NCI-H2029 treated with DMSO at 0.1 percent for 48 hours (cell line): ENCODE results near the gene SPACA7.
"Not testable (repeated sequence)": the region's sequence is repeated elsewhere in the genome, so short reads cannot be mapped to it uniquely, and the experiment has no call there.

Experiments
- DNase-seq: peaks from one replicate; lab custom pipeline; 2025; lab: John Stamatoyannopoulos, UW

Gene SPACA7

DNA sequence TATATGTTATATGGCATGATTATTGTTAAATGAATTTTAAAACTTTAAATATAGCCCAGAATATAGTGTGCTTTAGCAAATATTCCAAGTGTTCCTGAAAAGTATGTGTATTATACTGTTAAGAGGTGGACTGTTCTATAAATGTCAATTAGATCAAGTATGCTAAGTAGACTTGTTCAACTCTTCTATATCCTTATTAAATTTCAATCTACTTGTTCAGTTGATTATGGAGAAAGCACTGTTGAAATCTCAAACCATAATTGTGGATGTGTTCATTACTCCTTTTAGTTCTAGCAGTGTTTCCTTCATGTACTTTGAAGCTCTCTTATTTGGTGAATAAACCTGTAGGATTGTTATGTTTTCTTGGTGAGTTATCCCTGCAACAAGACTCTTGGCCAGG, 52.5 kb downstream of the SPACA7 start:
- no peak for DNase-seq

DNA sequence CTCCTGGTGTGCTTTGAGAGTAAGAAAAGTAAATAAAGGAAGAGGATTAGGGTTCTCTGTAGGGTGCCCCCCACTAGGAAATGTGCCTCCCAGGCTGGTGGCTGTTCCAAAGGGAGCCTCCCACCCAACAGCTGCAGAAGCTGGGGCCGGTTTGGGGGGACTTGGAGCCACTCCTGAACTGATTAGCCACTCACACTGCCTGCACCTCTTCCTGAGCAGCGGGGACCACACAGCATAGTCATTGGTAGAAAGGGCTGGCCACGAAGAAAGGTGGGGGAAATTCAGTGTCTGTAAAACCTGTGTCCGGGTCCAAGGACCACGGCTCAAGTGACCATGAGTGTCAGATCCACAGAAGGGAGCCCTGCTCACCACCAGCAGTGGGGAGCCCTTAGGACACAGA, 55.6 kb downstream of the SPACA7 start:
- no peak for DNase-seq

DNA sequence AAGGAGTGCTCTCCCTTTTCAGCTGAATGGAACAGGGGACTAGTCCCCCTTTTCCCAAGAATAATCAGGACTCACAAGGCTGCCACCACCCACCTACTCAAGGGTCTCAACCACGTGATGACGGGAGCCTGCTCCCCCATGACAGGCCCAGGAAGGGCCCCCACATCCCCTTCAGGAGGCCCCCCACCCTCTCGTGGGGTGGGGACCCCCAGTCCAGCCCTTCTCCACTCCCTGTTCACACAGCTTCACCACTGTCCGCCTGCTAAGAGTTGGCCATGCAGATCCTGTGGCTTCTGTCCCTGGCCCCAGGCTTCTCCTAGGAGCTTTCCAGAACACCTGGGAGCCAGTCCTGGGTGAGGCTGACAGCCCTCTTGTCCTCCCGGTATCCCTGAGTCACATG, 56.6 kb downstream of the SPACA7 start:
- DNase-seq: not testable (repeated sequence)

DNA sequence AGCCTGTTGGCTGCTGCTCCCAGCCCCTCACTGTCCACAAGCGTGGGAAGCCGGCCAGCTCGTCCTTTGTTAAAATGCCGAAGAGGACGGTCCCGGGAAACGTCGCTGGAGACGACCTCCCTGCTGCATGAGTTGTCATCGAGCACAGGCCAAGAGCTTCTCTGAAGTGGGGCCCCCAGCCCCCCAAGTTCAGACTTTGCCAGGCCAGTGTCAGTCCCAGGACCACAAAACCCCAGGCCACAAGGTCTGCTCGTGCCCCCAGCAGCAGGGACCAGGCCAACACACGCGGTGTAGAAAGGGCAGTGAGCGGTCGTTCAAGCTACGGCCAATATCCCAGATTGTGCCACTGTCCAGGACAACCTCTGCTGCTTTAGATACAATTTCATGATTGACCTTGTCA, 57.4 kb downstream of the SPACA7 start:
- DNase-seq: not testable (repeated sequence)

DNA sequence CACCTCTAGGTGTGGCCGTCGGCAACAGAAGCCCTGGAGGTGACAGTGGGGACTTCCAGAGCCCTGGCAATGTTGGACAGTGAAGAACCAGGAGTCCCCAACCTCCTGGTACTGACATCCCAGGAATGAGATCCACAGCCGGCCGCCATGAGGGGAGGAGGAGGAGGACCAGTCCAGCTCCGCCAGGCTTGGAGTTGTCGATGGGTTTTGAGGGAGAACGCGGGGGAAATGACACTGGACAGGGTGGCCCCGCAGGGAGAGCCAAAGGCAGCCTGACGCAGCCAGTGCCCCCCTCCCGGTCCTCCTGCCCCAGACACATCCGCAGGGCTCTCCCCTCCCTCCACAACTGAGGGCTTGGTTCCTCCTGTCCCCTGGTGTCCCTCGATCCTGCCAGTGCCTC, 57.9 kb downstream of the SPACA7 start:
- no peak for DNase-seq

DNA sequence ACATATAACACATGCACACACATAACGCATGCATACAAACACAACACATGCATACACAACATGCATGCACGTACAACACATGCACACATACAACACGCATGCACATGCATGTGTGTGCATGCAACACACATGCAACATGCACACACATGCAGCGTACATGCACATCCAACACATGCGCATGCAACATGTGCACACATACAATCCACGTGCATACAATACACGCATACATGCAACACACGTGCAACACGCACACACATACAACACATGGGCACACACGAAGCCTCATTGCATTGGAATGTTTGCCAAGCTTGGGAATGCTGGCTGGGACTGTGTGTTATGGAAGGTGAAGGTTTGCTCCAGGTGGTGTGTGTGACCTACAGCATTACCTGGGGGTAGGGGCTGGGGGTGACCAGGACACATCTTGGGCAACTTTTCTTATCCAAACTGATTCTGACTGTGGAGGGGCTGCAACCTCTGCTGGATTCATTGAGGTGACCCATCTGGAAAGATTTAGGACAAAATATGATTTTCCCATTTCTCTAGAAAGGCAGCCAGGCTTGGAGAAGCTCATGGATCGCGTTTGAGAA, 58.9 kb downstream of the SPACA7 start:
- DNase-seq: no peak

DNA sequence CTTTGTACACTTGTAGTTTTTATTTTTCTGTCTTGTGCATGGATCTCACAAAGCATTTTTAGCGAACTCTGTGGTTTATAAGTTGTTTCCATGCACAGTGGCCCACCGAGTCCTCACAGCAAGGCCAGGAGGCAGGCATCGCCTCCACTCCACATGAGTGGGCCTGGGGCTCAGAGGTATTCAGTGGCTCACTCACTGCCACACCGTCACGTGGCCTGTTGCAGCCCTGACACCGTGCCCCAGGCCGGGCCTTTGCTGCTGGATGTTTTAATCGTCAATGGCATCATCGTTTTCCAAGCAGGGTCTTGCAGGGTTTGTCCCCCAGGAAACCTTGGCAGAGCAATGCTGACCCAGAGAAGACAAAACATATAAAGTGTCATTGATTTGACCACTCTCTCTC, 59.8 kb downstream of the SPACA7 start:
- no peak for DNase-seq

DNA sequence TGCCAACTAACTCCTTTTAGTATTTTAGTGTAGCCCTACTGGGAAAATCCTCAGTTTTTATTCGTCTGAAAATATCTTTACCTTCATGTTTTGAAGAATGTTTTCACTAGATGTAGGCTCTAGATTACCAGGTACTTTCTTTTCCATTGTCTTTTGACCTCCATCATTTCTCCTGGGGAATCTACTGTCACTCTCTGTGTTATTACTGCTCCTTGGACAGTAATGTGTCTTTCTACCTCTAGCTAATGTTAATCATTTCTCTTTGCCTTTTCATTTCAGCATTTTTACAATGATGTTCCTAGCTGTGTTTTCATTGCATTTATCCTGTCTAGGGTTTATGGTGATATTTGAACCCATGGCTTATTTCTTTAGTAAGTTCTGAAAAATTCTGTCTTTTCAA, 61.9 kb downstream of the SPACA7 start:
- no peak for DNase-seq

DNA sequence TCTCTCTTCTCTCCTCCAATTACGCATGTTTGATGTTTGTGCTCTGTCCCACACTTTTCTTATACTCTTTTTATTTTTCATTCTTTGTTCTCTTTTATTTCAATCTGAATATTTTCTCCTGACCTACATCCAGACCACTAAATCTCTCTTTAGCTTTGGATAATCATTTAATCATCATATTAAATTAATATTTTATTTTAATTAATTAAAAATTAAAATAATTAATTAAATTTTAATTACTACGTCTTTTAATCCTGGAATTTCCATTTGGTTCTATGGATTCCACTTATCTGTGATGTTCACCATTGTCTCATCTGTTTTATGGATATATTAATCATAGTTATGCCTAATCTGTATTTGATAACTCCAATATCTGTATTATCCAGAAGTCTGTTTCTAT, 62.4 kb downstream of the SPACA7 start:
- DNase-seq: no peak

DNA sequence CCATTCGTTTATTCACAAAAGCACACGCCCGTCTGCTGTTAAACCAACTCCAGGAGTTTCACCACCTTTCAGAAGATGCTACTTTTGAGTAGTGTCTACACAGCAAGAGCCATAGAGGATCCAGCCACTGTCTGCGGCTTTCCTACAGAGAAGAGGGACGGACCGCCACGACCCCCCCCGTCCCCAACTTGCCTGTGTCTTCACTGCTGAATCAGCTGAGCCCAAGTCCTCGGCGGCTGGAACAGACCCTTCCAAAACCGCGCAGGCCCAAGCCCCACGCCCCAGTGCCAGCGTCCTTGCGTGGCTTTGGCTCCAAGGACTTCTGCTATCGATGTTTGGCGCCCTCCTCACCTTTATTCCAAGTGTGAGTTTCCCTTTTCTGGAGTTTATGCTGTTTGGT, 65.1 kb downstream of the SPACA7 start:
- DNase-seq: no peak

DNA sequence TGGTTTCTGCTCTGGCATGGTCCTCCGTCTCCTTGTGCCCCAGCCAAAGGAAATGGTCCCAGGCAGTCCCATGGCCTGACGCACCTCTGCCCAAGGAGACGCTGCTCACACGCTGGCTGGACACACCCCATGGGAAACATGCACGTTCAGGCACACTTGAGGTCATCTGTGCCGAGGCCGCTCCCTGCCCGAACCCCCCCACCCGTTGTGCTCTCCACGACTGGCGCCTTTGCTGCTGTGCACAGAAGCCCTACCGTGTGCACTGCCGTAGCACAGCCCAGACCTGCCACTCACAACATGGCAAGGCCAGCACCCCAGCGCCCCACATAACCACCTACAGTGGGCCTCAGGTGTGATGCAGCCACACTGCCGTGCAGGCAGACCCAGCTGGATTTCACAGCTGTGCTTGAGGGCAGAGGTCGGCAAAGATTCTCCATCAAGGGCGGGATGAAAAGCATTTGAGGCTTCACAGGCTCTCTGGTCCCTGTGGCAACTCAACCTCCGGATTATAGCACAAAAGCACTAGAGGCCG, 65.7 kb downstream of the SPACA7 start:
- no peak for DNase-seq

DNA sequence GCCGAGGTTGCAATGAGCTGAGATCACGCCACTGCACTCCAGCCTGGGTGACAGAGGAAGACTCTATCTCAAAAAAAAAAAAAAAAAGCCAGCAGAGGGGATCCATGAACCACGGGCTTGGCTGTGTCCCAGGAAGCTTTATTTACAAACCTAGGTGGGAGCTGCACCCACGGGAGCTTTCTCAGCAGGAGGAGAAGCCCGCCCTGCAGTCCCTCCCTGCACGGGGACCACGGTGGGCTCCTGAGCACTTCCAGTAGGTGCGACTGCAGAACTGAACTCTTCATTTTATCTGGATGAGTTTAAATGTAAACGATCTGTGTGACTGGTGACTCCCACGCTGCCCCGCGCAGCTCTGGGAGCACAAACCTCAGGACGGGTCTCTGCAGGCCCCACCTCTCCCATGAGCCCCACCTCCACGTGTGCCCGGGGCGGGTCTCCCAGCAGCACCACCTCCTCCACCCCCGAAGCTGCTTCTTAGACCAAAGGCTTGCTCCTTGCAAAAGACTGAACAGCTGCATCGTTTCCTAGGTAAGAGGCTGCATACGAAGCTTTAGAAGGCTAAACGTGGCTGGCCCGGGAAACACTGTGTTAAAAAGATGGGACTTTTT, 66.4 kb downstream of the SPACA7 start:
- no peak for DNase-seq

DNA sequence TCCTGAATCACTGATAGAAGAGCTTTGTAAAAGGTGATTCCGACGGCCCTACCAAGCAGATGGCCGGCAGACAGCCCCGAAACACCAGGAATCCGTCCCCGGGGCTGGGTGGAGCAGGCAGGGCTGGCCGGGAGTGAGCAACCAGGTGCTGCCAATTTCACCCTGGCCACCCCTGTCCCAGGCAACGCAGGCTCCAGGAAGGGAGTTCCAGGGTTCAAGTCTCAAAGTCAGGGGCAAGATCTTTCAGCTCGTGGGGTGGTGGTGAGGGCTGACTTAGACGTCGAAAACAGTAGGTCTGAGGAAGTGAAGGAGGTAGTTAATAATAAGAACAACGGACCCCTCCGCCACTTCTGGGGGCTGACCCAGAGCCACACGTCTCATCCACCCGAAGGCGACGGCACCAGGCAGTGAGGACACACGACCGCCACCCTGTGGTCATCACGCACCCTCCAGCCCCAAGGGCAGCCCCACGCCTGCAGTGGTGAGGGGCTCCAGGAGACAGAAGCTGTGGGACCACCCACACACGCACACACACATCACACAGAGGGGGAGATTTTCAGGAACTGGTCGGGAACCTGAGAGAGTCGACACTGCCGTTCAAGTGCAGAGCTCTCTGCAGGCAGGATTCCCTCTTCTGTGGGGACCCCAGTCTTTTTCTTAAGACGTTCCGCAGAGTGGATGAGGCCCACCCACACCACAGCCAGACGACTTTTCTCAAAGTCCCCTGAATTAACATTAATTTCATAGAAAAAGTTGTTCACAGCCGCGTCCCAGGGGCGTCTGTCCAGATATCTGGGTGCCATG, 67.2 kb downstream of the SPACA7 start:
- DNase-seq: no peak

DNA sequence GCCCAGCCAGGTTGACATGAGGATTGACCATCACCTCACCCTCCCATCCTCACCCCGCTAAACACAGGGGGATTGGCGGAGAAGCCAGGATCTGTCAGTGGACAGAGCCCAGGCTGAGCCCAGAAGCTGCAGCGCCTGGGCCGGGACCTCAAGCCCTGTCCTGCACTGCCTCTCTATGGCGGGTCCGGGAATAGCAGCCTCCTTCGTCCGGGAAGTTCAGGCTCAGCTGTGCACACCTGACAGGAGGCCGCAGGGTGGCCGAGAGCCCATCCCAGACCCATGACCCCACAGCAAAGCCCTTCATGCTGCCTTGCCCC, 67.8 kb downstream of the SPACA7 start:
- DNase-seq: no peak

DNA sequence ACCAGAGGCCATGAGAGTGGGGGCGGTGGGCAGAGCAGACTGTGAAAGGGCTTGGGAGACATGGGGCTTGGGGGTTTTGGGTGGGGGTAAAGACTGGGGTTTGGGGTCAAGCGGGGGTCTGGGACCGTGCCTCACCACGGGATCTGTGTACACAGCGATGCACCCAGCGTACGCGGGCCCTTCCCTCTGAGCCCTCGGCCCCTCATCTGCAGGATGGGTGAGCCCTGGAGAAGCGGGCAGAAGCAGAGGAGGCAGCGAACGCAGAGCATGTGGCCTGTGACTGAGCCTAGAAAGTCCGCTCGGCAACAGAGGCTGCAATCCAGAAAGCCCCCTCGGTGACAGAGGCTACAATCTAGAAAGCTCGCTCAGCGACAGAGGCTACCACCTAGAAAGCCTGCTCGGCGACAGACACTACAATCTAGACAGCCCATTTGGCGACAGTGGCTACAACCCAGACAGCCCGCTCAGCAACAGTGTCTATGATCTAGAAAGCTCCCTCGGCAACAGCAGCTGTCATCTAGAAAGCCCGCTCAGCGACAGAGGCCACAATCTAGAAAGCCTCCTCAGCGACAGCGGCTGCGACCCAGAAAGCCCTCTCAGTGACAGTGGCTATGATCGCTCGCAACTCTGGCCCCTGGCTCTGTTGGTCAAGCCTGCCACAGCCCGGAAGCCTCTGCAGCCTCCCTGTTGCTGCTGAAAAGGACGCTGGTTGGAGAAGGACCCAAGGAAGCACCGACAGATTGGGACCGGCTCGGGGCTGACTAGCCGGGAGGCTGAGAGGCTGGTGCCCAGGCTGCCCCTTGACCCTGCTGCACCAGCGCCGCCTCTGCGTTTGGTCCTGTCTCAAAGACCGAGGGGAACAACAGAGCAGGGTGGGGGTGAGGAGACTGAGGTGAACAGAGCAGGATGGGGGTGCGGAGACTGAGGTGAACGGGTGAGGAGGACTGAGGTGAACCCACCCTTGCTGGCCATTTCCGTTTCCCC, 68.6 kb downstream of the SPACA7 start:
- no peak for DNase-seq

DNA sequence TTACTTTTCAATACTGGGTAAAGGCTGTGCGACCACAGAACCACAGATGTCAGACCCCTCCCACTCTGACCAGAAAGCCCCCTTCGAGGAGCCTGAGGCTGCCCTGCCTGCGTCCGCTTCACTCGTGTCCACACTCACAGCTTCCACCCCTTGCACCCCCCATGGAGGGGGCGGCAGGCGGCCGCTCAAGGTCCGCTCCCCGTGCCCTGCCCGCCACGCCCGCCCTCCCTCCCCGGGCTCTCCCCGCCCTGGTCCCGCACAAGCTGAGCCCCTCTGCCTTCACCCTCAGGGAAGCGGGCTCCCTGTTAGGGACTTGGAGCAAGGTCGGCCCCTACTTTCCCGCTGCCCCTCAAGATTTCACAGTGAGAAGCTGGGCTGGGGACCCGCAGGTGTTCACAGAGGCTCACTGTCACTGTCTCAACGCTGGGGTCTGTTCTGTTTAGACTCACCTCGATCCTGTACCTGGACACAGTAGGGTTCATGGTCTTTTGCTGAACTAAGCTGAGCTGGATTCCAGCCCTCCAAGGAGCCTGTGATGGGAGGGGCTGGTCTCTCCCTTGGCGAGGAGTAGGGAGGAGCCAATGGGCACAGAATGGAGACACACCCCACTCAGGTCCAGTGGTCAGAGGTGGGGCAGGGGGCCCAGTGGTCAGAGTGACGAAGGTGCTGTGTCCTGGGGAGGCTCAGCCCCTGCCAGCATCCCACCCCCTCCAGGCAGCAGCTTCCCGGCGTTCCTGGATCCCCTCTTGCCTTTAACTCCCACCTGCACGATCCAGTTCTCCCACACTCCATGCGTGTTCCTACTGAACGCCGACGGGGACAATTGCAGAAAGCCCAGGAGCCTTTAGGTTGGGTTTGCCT, 69.5 kb downstream of the SPACA7 start:
- DNase-seq: no peak

DNA sequence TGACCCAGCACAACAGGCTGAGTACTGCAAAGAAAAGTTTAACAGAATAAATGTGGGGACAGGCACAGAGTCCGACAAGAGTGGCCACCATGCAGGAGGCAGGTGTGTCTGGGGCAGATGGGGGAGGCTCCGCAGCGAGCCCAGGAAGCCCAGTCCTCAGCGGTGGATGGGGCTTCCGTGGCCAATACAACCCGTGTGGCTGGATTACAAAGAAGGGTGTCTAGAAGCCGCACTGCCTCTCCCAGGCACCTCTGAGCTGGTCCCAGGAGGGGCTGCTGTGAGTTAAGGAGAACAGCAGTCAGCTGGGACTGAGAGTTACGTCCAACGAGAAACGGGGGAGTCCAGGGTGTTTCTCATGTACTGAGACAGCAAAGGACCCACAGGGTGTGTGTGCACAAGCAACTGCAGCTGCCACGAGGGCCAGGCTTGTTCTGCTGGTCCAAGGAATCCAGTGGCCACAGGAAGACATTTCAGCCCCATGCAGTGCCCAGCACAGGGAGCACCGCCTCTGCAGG, 70.2 kb downstream of the SPACA7 start:
- DNase-seq: no peak

DNA sequence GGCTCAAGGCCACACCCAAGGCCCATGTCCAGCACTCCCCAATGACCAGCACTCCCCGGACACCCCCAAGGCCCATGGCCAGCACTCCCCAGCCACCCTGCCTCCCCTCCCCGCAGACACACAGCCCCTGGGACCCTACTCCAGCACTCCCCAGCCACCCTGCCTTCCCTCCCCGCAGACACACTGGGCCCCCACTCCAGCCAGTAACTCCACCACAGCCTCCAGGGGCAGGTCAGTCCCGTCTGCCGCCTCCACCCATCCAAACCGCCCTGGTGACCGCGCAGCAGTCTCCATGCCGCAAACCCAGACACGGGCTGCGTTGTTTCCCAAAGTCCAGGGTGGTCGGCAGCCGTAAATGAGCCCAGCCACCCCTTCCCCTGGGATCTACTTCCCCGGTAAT, 70.7 kb downstream of the SPACA7 start:
- DNase-seq: no peak

DNA sequence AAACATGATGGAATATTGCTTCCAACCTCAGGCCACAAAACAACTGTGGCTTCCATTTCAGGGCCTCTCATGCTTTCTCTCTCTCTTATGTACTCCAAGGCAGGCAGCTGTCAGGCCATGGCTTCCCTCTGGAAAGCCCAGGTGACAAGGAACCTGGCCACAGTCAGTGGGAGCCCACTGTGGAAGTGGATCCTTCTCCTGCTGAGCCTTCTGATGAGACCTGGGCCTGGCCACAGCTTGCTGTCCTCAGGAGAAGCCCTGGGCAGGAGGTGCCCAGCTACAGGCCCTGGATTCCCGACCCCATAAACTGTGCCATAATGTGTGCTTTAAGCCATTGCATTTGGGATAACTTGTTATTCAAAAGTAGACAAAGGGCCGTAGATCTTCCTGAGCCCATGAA, 71.2 kb downstream of the SPACA7 start:
- no peak for DNase-seq

DNA sequence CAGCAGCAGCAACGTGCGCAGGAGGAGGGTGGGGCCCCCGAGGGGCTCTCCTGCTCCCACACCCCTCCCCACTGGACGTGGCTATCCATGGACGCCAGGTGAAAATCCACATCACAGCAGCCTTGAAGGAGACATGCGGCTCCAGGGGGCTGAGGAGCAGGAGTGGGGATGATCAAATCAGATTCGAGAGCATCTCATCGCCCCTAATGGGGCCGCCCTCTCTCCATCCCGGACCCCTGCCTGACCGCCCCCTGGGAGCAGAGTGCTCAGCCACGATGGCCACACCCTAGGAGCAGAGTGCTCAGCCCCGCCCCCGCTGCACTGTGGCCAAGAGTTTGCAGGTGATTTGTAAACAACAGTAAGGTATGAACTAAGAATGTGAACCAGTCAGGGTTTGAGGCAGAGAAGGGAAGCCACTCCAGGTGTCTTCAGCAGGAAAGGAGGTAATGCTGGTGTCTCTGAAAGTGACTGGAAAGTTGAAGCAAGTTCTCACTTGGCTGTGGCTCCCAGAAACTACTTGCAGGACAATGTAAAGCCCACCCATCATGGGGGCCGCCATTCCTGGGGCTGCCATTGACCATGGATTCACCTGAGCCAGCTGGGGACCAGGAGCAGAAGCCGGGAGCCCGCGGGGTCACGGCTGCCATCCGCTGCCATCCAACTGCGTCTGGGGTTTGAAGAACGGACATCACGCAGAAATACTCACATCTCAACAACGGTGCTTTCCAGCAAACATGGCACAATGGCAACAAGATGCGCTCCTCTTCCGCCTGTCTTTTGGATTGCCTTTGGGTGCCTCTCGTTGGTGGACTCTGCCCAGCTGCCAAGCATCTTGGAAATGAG, 71.8 kb downstream of the SPACA7 start:
- no peak for DNase-seq
